ENCODE measurements around the gene MYOCOS. TPM values are rescaled to one million over a fixed set of nuclear protein-coding genes. Genes with fewer than 3 reads are reported as not detected.

The MYOCOS gene
- total RNA-seq, 1 experiment from 2014 or later, result not detected

DNA sequence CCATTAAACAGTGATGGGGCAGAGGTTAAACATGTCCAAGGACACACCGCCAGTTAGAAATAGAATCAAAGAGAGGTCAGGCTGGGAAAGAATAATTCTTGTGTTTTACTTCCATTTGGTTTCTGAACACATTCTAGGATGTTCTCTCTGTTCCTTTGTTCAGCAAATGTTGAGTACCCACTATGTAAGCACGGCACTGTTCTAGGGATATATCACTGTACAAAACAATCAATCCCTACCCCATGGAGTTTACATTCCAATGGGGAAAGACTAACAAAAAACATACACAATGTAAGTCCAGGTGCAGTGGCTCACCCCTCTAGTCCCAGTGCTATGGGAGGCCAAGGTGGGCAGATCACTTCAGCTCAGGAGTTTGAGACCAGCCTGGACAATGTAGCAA, 6.2 kb downstream of the MYOCOS start:
- intact Hi-C loops (cut with micrococcal nuclease; ENCODE audit: unreplicated experiment), result no loop called here
- Histone ChIP-seq H3K27me3 (ENCODE audit: insufficient read depth, low read depth) (peaks cover 17% of the 10 kb centered on the region; the same call in 1 of the 2 replicates), H3K36me3 (ENCODE audit: low read depth) (no peaks in the 10 kb centered on the region), H3K9me3 (ENCODE audit: insufficient read depth, low read depth) (no peaks in the 10 kb centered on the region), H2AFZ (no peak overlapping the region), H3K27ac (no peak overlapping the region), H3K4me2 (no peak overlapping the region), H3K4me3 (no peak overlapping the region), H4K20me1 (ENCODE audit: insufficient read depth) (no peaks in the 10 kb centered on the region), H3K4me1 (replicated peaks; ENCODE audit: insufficient read depth) (no peaks in the 10 kb centered on the region), H3K9me2 (ENCODE audit: insufficient read depth) (no peaks in the 10 kb centered on the region), H3F3A (ENCODE audit: insufficient read depth, low read depth) (no peaks in the 10 kb centered on the region), H3K79me2 (ENCODE audit: low read depth) (no peaks in the 10 kb centered on the region)
- no TSS peak for BruUV-seq (replicated peaks)
- ChIA-PET CTCF (no interaction called here), POLR2A (ENCODE audit: unreplicated experiment) (no interaction called here)
- TF ChIP-seq EZH2 (IDR thresholded peaks at IDR 0.05; ENCODE audit: low read depth), result no peak
- TF ChIP-seq, protein P1, sequence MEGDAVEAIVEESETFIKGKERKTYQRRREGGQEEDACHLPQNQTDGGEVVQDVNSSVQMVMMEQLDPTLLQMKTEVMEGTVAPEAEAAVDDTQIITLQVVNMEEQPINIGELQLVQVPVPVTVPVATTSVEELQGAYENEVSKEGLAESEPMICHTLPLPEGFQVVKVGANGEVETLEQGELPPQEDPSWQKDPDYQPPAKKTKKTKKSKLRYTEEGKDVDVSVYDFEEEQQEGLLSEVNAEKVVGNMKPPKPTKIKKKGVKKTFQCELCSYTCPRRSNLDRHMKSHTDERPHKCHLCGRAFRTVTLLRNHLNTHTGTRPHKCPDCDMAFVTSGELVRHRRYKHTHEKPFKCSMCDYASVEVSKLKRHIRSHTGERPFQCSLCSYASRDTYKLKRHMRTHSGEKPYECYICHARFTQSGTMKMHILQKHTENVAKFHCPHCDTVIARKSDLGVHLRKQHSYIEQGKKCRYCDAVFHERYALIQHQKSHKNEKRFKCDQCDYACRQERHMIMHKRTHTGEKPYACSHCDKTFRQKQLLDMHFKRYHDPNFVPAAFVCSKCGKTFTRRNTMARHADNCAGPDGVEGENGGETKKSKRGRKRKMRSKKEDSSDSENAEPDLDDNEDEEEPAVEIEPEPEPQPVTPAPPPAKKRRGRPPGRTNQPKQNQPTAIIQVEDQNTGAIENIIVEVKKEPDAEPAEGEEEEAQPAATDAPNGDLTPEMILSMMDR (conservative IDR thresholded peaks at IDR 0.05), result no peak
- no peak for DNase-seq

DNA sequence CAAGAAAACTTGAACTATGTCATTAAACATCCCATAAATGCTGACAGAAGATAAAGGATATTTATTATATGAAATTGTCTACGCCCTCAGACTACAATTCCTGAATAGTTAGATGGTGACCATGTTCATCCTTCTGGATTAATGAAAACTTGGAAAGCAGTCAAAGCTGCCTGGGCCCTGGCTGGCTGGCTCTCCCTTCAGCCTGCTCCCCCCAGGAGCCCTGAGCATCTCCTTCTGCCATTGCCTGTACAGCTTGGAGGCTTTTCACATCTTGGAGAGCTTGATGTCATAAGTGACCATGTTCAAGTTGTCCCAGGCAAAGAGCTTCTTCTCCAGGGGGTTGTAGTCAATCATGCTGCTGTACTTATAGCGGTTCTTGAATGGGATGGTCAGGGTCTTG, 13.6 kb downstream of the MYOCOS start:
- Histone ChIP-seq H3K9me2 (ENCODE audit: insufficient read depth) (no peaks in the 10 kb centered on the region), H3K79me2 (ENCODE audit: low read depth) (no peaks in the 10 kb centered on the region), H3K36me3 (ENCODE audit: low read depth) (no peaks in the 10 kb centered on the region), H2AFZ (no peak overlapping the region), H3K27me3 (ENCODE audit: insufficient read depth, low read depth) (peaks cover 28% of the 10 kb centered on the region), H4K20me1 (ENCODE audit: insufficient read depth) (no peaks in the 10 kb centered on the region), H3K4me3 (no peak overlapping the region), H3K9me3 (ENCODE audit: insufficient read depth, low read depth) (no peaks in the 10 kb centered on the region), H3K27ac (no peak overlapping the region), H3K4me1 (replicated peaks; ENCODE audit: insufficient read depth) (no peaks in the 10 kb centered on the region), H3K4me2 (no peak overlapping the region), H3F3A (ENCODE audit: insufficient read depth, low read depth) (no peaks in the 10 kb centered on the region)
- DNase-seq, result no peak
- POLR2A ChIA-PET (ENCODE audit: unreplicated experiment), result no interaction called here
- BruUV-seq (replicated peaks), result no TSS peak
- CTCF ChIA-PET, result no interaction called here
- intact Hi-C loops (cut with micrococcal nuclease; ENCODE audit: unreplicated experiment), result no loop called here
- TF ChIP-seq, protein P1 (conservative IDR thresholded peaks at IDR 0.05), result no peak
- no peak for TF ChIP-seq EZH2 (IDR thresholded peaks at IDR 0.05; ENCODE audit: low read depth)

DNA sequence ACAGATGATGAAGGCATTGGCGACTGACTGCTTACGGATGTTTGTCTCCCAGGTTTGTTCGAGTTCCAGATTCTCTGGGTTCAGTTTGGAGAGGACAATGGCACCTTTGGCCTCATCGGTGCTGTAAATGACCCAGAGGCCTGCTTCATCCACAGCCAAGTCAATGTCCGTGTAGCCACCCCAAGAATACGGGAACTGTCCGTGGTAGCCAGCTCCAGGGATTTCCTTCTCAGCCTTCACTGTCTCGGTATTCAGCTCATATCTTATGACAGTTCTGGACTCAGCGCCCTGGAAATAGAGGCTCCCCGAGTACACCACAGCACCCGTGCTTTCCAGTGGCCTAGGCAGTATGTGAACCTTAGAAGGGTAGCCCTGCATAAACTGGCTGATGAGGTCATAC, 14.1 kb downstream of the MYOCOS start:
- TF ChIP-seq, protein P1 (conservative IDR thresholded peaks at IDR 0.05), result no peak
- no peak for TF ChIP-seq EZH2 (IDR thresholded peaks at IDR 0.05; ENCODE audit: low read depth)
- Histone ChIP-seq H3K4me2 (no peak overlapping the region), H3K9me2 (ENCODE audit: insufficient read depth) (no peaks in the 10 kb centered on the region), H3K79me2 (ENCODE audit: low read depth) (no peaks in the 10 kb centered on the region), H4K20me1 (ENCODE audit: insufficient read depth) (no peaks in the 10 kb centered on the region), H3K27me3 (ENCODE audit: insufficient read depth, low read depth) (peaks cover 24% of the 10 kb centered on the region), H3K9me3 (ENCODE audit: insufficient read depth, low read depth) (no peaks in the 10 kb centered on the region), H3F3A (ENCODE audit: insufficient read depth, low read depth) (no peaks in the 10 kb centered on the region), H2AFZ (no peak overlapping the region), H3K27ac (no peak overlapping the region), H3K4me1 (replicated peaks; ENCODE audit: insufficient read depth) (no peaks in the 10 kb centered on the region), H3K4me3 (no peak overlapping the region), H3K36me3 (ENCODE audit: low read depth) (no peaks in the 10 kb centered on the region)
- DNase-seq, result no peak
- CTCF ChIA-PET, result no interaction called here
- intact Hi-C loops (cut with micrococcal nuclease; ENCODE audit: unreplicated experiment), result no loop called here
- BruUV-seq (replicated peaks), result no TSS peak
- POLR2A ChIA-PET (ENCODE audit: unreplicated experiment), result no interaction called here

Measured in PC-9 (cell line).